ENCODE measurements around the gene MAP4K2.

DNA sequence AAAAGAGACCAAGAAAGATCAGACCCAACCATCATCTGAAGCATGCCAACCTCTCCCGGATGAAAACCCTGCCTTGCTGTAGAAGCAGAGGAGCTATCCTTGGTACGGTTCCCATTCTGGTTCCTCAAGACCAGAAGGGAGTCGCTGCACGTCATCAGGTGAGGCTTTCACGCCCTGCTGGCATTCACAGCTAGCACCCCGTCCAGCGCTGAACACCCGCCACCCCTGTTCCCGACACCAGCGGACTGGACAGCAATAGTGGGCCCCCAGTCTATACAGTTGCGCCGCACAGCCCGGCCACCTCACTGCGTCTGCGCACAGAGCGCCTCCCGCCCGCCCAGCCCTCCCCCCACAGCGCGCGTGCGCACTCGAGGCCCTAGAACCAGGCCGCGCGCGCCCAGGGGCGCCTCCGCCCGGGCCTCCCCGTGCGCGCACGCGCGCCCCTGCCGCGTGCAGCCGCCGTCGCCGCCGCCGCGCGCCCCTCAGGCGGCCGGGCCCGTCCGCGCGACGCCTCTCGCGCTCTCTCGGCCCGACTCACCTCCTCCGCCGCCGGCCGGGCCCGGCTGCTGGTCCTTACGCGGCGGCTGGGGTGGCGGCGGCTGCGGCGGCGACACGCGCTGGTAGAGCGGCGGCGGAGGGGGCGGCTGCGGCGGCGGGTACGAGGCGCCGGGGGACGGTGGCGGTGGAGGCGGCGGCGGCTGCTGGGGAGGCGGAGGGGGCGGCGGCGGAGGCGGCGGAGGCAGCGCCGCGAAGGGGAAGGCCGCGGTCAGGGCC lies 25.4 kb downstream of the MAP4K2 start:
- no peak for TF ChIP-seq EP300 (IDR thresholded peaks at IDR 0.05; ENCODE audit: borderline replicate concordance)
- TF ChIP-seq TAF1 (IDR thresholded peaks at IDR 0.05; ENCODE audit: low read depth), result no peak
- TF ChIP-seq USF1 (IDR thresholded peaks at IDR 0.05), result no peak
- no peak for TF ChIP-seq CREB1 (IDR thresholded peaks at IDR 0.05; ENCODE audit: low read depth)
